Ramos (cell line): ENCODE results near the gene FYCO1.

Source experiments
- in situ Hi-C: fragments of 300-500 bp; cut with MboI; formaldehyde crosslinking; loops from one replicate; pipeline ENCODE4 v1.14.3; 2022; ENCODE audit warnings: low sequenced_read_pairs; ENCODE audit not compliant: unreplicated experiment

Gene FYCO1

DNA sequence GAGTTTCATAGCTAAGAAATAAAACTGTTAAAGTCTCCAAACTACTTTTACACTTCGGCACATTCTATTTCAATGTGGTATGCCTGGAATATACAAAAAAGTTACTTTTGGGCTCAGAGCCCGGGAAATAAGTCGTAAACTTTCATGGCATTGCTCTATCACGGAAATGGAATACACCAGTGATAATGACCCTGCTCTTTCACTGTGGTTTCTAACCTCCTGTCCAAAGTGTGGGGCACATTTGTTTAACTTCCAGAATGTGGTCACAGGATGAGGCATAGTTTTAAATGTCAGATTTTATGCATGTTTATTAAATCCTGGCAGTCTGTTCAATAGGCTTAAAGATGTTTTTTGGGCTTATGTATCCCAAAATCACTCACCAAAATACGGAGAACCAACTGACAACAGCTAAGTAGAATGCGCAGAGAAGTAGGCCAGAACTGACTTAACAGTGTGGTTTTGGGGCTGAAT, 47.3 kb downstream of the FYCO1 start:
- in situ Hi-C loops: loop anchor here (10.0 to 25.0 kb wide), 2 partner anchors 426 to 911 kb away; partner anchors contain the start of genes CCR5 and CLEC3B

DNA sequence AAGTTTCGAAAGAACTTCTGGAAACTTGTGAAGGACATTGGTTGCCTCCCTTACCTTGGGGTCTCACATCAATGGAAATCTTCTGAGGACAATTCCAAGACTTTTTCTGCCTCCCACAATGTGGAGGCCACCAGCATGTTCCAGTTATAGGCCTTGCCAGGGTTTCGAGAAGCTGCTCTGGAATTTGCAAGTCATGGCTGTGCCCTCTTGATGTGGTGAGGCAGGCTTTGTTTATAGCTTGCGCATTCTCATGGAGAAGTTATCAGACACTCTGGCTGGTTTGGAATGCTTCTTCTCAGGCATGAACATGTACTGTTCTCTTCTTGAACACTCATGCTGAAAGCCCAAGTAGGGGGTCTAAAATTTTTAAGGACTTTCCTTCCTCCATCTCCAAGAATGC, 48.3 kb downstream of the FYCO1 start:
- in situ Hi-C loops: loop anchor here (10.0 to 25.0 kb wide), 2 partner anchors 427 to 910 kb away; partner anchors contain the start of genes CCR5 and CLEC3B

DNA sequence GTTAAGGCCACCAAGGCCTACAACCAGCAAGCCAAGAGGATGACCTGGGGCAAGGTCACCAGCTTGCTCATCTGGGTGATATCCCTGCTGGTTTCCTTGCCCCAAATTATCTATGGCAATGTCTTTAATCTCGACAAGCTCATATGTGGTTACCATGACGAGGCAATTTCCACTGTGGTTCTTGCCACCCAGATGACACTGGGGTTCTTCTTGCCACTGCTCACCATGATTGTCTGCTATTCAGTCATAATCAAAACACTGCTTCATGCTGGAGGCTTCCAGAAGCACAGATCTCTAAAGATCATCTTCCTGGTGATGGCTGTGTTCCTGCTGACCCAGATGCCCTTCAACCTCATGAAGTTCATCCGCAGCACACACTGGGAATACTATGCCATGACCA, 48.7 kb downstream of the FYCO1 start:
- in situ Hi-C loops: loop anchor here (10.0 to 25.0 kb wide), 2 partner anchors 428 to 910 kb away; partner anchors contain the start of genes CCR5 and CLEC3B

DNA sequence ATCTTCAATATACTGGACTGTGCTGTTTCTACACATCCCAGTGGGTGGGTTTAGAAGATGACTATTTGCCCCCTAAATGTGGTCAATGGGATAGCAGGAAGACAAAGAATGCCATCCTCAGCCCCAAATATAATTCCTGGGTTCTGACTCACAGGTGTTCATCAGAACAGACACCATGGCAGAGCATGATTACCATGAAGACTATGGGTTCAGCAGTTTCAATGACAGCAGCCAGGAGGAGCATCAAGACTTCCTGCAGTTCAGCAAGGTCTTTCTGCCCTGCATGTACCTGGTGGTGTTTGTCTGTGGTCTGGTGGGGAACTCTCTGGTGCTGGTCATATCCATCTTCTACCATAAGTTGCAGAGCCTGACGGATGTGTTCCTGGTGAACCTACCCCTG, 49.3 kb downstream of the FYCO1 start:
- in situ Hi-C loops: loop anchor here (10.0 to 25.0 kb wide), 2 partner anchors 428 to 909 kb away; partner anchors contain the start of genes CCR5 and CLEC3B

DNA sequence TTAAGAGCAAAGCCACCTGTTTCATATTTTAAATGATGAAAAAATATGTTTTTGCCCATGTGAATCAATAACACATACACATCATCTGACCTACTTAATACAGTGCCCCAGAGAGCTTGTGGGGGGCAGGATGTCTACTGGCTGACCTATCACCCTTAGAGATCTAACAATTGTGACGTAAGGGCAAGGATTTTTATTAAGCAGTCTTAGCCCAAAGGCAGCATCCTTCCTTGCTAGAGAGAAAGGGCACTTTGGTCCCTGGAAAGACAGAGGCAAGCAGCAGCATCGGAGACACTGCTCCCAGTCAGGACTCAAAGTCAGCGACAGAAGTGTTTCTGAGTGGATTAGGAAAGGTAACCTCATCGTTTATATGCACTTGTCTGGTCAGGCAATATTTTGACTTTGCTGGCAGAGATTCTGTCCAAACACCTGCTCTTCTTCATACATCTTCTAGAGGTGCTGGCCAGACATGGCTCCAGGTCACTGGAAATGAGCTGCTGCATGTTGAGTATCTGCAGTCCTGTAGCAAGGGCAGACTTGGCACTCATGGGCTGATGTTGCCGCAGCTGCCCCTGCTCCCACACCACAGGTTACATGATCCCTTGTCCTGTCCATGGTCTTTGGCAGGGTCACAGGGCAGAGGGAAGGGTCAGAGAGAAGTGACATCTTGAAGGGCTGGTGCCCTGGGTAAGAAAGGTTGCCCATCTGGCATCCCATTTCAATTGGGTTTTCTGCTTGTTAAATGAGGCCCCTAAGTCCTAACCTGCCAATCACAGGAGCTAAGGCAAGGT, 50.6 kb downstream of the FYCO1 start:
- in situ Hi-C loops: loop anchor here (5.0 to 25.0 kb wide), 3 partner anchors 132 to 908 kb away; partner anchors contain the start of genes CCR5 and CLEC3B

DNA sequence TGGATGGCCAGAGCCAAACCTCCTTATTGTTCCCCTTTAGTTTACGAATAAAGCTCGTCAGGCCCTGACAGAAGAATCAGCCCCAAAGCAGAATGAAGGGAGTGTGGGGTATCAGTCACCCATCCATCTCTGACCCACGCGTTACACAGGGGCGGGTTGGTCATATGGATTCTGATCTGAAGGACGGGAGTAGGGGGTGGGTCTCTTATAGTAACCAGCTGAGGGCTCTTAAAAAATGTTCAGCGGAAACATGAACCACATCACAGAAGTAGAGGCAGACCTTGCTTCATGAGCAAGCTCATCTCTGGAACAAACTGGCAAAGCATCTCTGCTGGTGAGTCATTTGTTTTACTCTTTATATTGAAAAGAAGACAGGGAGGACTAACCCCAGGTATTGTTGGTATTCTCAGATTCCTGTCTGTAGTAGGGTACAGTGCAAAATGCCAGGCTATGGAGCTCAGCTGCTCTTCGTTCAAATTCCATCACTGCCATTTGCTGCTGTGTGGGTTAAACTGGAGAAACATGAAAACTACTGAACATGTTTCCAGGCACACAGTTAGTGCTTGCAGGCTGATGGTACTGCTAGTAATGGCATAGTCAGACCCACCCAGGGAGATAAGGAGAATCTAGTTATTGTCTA, 52.3 kb downstream of the FYCO1 start, which contains the start of gene CXCR6:
Gene CXCR6, plus strand, starts transcription at position 258 of the 640 bp plus-strand sequence. CDS start 3,018 bp downstream, outside the sequence.
- in situ Hi-C loops: loop anchor here (5.0 to 25.0 kb wide), 3 partner anchors 134 to 906 kb away; partner anchors contain the start of genes CCR5 and CLEC3B

DNA sequence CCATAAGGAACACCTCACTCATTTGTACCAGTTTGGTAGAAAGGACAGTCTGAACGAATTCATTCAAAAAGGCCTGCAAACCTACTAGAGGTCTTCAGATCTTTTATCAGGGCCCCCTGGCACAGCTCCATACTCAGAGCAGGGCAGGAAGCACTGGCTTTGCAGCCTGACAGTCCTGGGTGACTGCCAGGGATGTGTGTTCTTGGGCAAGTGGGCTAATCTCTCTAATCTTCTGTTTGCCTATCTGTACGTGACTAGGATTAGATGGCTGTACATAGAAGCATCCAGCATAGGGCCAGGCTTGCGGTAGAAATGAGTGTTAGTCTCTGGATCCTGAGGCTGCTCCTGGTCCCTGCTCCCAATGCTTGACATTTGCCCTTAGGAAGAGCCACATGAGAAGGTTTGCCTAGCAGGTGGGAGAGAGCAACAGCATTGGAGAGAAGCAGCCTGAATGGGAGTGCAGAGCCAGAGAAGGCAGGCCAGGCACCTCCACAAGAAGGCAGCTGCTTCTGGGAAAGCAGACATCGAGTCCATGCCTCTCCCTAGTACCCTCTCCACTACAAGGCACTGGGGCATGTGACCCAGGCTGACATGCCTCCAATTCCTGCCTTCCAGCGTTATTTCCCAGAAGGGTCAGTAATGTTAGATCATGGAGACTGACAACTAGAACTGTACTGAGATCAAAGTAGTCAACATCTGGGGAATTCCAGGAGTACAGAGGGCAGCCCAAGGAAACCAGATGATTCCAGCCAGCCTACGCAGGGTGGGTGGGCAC, 53.4 kb downstream of the FYCO1 start:
- in situ Hi-C loops: loop anchor here (5.0 to 25.0 kb wide), 3 partner anchors 135 to 905 kb away; partner anchors contain the start of genes CCR5 and CLEC3B

DNA sequence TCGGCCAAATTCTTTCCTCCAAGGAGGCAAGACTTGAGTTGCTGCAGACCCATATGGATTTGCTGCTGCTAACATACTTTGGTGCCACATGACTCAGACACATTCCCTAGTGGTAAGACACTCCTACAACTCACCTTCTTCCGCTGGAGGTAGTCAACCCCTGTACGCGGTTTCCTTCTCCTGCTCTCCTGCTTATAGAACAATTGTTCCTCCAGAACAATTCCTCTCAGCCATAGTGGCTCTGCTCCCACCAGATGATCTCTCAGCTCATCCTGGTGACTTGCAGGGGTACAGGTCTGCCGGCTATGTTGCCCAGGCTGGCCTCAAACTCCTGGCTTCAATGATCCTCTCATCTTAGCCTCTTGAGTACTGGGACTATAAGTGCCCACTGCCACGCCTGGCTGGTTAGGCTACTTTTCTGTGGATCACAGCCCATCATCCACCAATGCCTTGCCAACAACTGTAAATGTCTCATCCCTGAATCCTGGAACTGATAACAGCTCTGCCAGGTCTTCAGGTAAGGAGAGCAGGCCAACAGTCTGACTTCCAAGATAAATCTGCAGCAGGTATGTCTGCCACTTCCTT, 54.8 kb downstream of the FYCO1 start:
- in situ Hi-C loops: loop anchor here (5.0 to 25.0 kb wide), 3 partner anchors 136 to 904 kb away; partner anchors contain the start of genes CCR5 and CLEC3B

DNA sequence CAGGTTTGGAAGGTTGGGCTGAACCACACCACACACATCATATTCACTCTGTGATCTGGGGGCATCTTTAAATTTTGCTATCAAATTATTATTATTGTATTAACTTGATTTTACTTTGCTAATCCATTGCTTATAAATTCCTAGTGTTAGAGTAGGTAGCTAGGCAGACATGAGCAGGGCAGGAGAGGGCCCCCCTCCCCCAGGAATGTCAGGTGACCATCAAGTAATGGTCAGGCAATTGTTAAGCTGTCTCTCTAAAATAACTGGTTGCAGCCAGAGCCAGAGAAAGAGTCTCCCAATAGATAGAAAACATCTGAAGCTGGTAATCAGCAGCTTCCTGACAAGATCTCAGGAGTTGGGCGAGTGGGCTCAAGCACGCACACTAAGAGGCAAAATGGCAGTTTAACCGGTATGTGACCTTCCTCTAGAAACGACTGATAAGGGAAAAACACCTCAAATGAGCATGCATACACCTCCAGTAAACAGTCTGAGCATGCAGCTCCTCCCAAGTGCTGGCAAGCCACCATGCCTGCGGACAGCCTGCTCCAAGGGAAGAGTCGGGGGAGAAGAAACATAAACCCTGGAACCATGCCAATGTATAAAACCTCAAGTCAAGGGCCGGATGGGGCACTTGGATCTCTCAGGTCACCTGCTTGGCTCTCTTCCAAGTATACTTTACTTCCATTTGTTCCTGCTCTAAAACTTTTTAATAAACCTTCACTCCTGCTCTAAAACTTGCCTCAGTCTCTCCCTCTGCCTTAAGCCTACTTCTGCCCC, 55.4 kb downstream of the FYCO1 start:
- in situ Hi-C loops: loop anchor here (5.0 to 25.0 kb wide), 3 partner anchors 137 to 903 kb away; partner anchors contain the start of genes CCR5 and CLEC3B

DNA sequence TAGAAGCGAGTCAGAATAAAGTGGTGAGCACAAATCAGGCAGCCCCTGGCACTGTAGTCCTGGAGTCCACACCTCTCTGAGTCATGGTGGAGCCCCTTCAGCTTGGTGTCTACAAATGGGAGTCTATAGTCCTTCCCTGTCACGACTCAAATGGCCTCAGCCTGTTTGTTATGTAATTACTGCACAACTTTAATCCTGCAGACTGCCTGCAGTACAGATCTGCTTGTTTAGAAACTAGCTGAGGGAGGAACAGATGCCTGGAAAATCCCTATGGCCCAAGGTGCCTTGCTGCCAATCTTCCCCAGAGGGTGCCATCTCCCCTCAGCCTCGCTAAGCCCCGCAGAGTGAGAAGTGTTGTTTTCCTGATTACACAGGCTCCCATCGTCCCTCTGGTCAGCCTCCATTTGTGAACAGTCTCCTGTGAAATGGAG, 56.3 kb downstream of the FYCO1 start:
- in situ Hi-C loops: loop anchor here (10.0 to 25.0 kb wide), 2 partner anchors 265 to 902 kb away; partner anchors contain the start of genes CCR1 and CLEC3B

DNA sequence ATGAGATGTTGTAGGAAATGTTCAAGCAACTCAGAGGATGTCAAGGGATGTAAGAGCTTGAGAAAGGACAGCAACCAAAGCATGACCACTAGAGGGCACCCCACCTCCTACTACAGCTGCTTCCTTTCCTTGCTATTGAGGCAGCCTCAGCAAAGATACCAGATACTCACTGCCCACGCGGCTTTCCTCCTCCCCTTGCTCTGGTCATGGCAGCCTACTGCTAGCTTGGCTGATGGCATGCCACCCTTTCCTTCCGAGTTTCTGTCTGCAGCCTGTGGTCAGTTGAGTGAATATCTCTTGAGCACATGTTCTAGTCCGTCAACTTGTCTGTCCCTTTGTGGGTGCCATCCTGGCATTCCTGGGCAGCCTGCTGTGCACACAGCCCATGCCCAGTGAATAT, 56.8 kb downstream of the FYCO1 start:
- in situ Hi-C loops: loop anchor here (10.0 to 25.0 kb wide), 2 partner anchors 266 to 902 kb away; partner anchors contain the start of genes CCR1 and CLEC3B

DNA sequence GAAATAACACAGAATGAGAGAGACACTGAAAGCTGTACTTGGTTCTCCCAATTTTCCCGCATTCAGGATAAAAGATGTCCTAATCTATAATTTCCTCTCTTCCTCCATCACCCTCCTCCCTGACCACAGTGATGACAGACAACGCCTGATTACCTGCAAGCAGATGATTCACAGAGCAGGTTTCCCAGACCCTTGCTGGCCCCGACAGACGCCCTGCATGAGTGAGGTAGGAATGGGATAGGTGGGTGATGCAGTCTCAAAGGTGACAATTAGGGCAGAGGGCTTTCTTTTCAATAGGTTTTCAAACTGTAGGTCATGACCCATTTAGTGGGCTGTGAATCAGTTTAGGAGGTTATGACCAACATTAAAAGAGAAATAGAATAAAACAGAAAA, 57.6 kb downstream of the FYCO1 start:
- in situ Hi-C loops: loop anchor here (10.0 to 25.0 kb wide), 2 partner anchors 267 to 901 kb away; partner anchors contain the start of genes CCR1 and CLEC3B

DNA sequence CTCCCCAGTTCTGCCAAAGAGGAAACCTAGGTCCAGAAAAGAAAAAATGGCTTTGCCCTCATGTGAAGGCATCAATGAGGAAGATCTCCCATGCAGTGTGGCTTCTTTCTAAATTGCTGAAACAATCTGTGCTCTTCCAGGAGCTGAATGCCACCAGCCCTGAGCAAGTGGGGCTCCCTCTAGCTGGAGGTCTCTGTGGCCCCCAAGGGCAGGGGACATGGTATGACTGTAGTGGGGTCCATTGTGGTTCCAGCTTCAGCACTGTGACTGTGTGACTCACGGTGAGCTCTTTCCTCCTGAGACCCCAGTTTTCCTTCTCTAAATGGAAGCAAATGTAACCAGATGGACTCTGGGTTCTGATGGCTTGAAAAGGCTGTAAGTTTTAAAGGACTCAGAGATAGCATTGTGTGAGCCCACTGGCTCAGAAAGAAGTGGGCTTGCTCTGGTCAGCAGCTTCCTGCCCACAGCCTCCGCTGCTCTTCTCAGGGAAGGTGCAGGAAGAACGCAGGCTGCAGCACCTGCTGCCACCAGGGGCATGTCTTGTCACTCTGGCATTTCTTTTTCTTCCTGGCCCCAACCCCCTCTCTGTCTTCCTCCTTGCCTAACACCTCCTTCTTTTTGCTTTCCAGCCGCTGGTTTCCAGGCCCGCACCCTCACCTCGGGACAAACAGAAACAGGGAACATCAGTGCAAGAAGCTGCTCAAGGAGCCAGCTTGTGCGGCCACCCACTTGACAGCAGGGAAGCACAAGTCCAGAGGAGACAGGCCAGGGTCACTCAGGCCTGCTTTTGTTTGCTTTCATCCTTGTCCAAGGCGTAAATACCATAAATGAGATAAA, 58.2 kb downstream of the FYCO1 start:
- in situ Hi-C loops: loop anchor here (10.0 to 25.0 kb wide), 2 partner anchors 267 to 900 kb away; partner anchors contain the start of genes CCR1 and CLEC3B

DNA sequence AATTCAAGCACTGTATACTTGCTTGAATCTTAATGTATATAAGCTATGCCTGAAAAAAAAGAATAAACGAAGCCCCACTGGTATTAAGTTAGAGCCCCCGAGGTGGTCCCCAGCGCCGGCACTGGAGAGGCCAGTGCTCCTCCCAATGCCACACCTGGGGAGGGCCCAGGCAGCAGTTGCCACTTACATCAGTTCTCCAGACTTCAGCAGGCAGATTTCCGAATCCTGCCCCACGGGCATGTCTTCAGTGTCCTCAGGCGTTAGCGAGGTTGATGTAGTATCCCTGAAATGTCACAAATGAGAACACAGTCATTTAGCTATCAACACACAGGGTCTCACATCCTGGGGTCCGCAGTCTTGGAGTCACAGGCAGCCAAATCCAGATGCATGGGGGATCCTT, 59.4 kb downstream of the FYCO1 start:
- in situ Hi-C loops: loop anchor here (10.0 to 25.0 kb wide), 2 partner anchors 269 to 899 kb away; partner anchors contain the start of genes CCR1 and CLEC3B

DNA sequence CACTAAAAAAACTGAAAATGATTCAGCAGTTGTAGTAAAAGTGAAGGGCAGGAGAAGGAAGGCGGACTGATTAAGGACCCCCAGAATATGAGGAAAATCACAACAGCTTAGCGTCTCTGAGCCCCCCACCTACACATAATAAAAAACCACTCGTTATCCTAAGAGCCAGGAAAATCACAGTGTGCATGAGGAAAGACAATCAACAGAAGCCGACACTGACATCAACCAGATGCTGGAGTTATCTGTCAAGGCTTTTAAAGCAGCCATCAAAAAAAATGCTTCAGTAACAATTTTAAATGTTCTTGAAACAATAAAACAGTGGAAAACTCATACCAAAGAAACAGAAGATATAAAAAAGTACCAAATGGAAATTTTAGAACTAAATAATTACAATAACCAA, 62.0 kb downstream of the FYCO1 start:
- in situ Hi-C loops: loop anchor here (10.0 to 25.0 kb wide), 2 partner anchors 271 to 896 kb away; partner anchors contain the start of genes CCR1 and CLEC3B

DNA sequence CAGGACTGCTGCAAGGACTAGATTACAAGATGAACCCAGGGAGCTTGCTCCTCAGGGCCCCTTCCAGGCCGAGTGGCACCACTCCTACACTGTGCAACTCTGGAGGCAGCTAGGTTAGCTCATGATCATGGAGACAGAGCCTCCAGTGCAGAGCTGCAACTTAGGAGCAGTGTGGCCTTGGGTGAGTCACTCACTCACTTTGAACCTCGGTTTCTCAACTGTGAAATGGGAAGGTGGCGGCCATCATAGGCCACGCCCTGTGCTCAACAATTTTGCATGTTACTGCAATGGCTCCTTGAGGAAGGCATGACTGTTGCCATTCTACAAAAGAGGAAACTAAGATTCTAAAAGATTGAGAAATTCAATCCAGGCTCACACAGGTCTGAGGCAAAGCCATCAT, 63.5 kb downstream of the FYCO1 start:
- in situ Hi-C loops: loop anchor here (10.0 to 25.0 kb wide), 2 partner anchors 273 to 895 kb away; partner anchors contain the start of genes CCR1 and CLEC3B

DNA sequence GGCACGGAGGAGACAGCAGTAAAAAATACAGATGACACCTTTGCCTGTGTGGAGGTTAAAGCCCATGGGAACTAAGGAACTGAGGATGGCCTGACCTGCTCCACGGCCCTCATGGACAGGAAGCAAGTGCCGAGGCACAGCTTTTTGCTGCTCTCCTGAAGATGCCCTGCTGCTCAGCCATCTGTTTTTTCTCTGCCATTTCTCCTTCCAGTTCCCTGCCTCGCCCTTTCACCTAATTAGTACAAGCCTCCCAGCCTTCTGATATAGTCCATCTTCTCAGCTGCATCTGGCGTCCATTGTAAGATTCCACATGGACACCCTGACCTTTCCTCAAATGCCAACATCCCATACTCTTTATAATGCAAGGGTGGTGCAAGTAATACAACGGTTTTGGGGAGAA, 64.1 kb downstream of the FYCO1 start:
- in situ Hi-C loops: loop anchor here (10.0 to 25.0 kb wide), 2 partner anchors 273 to 894 kb away; partner anchors contain the start of genes CCR1 and CLEC3B
